ENCODE results near the gene LMAN2.
"Not testable (repeated sequence)": the region's sequence is repeated elsewhere in the genome, so short reads cannot be mapped to it uniquely, and the experiment has no call there.

Gene LMAN2

DNA sequence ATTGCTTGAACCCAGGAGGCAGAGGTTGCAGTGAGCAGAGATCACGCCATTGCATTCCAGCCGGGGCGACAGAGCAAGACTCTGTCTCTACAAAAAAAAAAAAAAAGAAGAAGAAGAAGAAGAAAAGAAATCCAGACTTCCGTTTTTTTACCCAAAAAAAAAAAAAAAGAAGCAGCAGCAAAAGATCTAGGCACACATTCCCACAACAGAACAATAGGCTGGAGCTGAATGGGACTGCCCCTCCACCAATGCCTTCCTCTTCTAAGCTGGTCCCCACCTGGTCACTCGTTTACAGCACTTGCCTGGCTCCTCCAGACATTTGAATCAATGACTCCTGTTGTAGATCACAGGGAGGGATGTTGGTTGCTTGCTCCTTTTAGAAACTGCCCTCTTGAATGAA, 1.6 kb upstream of the LMAN2 start:
- FAIRE-seq = no peak

GRCh38 chr5:177350776-177351391, 584 bp downstream of the LMAN2 start:
- DNase-seq (ENCODE audit: extremely low spot score, insufficient read length, low read depth) (no peak), FAIRE-seq (no peak)

More for the DNA sequence above, 1.6 kb upstream of the LMAN2 start:
- no peak for DNase-seq (ENCODE audit: extremely low spot score, insufficient read length, low read depth)

GRCh38 chr5:177349762-177350161, 1.7 kb downstream of the LMAN2 start:
- FAIRE-seq (no peak), DNase-seq (ENCODE audit: extremely low spot score, insufficient read length, low read depth) (no peak)

DNA sequence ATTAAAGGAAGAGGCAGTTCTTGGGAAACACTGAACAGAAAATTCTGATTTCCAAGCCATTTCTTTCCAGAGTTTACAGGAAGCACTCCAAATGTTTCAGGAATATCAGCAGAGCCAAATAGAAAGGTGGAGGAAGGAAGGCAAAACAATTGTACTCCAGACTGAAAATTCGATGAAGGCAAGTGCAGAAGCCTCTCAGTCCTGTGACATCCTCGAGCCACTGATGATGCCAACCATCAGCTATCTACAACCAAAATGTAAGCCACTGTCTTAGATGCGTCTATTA, 2.2 kb downstream of the LMAN2 start:
- DNase-seq (ENCODE audit: extremely low spot score, insufficient read length, low read depth) = no peak
- no peak for FAIRE-seq

GRCh38 chr5:177347699-177348098, 3.8 kb downstream of the LMAN2 start:
- DNase-seq (ENCODE audit: extremely low spot score, insufficient read length, low read depth) (no peak), FAIRE-seq (no peak)

GRCh38 chr5:177346820-177347219, 4.6 kb downstream of the LMAN2 start:
- DNase-seq (ENCODE audit: extremely low spot score, insufficient read length, low read depth) = no peak
- FAIRE-seq = no peak

GRCh38 chr5:177344891-177345290, 6.6 kb downstream of the LMAN2 start:
- FAIRE-seq = no peak

GRCh38 chr5:177343777-177344176, 7.7 kb downstream of the LMAN2 start:
- FAIRE-seq = no peak

More at GRCh38 chr5:177344891-177345290, 6.6 kb downstream of the LMAN2 start:
- DNase-seq (ENCODE audit: extremely low spot score, insufficient read length, low read depth) = no peak

GRCh38 chr5:177343000-177343399, 8.5 kb downstream of the LMAN2 start:
- DNase-seq (ENCODE audit: extremely low spot score, insufficient read length, low read depth); FAIRE-seq: not testable (repeated sequence)

More at GRCh38 chr5:177343777-177344176, 7.7 kb downstream of the LMAN2 start:
- DNase-seq (ENCODE audit: extremely low spot score, insufficient read length, low read depth) = no peak

DNA sequence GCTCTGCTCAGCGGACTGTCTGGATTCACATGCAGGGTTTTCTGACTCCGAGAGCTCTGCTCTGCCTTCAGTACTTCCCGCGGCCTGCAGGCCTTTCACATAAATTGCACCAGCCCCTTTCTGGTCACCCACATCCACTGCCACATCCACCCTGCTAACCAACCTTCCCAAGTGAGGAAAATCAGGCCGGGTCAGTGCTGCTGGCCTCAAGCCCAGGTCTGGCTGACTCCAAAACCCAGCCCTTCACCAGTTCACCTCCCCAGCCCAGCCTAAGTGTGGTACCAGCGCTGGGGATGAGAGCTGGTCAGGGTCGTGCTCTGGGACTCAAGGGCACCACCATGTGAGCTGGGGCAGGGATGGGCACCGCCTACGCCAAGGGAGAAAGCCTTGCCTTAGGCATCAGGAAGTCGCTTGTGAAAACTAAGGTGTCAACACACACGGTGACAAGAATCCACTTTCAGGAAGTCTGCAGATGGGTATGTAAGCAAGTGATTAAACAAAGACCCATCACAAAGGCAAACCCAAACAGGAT, 12.3 kb downstream of the LMAN2 start:
- DNase-seq (ENCODE audit: extremely low spot score, insufficient read length, low read depth) (no peak), FAIRE-seq (no peak)

GRCh38 chr5:177338251-177339106, 13.0 kb downstream of the LMAN2 start:
- DNase-seq (ENCODE audit: extremely low spot score, insufficient read length, low read depth) (no peak), FAIRE-seq (no peak)

GRCh38 chr5:177336603-177337494, 14.6 kb downstream of the LMAN2 start:
- FAIRE-seq (no peak), DNase-seq (ENCODE audit: extremely low spot score, insufficient read length, low read depth) (no peak)

- DNase-seq (ENCODE audit: extremely low spot score, insufficient read length, low read depth) = no peak
- FAIRE-seq = no peak
Observed at GRCh38 chr5:177336112-177336511, 15.4 kb downstream of the LMAN2 start.

DNA sequence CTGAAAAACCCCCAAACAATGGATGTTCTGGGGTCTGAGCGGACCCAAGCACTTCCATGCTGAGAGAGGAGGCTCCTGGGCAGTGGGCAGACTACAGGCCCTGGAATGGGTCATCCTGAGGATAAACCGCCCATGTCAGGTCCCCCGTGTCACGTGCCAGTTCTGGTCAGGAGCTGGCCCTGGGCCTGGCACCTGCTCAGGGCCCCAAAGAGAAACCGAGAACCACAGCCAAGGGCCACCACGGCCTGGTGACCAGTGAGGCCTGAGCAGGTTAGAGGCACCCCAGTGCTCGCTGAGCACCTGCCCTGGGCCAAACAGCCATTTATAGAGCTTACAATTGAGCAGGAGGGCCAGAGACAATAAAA, 15.8 kb downstream of the LMAN2 start:
- FAIRE-seq (no peak), DNase-seq (ENCODE audit: extremely low spot score, insufficient read length, low read depth) (no peak)

DNA sequence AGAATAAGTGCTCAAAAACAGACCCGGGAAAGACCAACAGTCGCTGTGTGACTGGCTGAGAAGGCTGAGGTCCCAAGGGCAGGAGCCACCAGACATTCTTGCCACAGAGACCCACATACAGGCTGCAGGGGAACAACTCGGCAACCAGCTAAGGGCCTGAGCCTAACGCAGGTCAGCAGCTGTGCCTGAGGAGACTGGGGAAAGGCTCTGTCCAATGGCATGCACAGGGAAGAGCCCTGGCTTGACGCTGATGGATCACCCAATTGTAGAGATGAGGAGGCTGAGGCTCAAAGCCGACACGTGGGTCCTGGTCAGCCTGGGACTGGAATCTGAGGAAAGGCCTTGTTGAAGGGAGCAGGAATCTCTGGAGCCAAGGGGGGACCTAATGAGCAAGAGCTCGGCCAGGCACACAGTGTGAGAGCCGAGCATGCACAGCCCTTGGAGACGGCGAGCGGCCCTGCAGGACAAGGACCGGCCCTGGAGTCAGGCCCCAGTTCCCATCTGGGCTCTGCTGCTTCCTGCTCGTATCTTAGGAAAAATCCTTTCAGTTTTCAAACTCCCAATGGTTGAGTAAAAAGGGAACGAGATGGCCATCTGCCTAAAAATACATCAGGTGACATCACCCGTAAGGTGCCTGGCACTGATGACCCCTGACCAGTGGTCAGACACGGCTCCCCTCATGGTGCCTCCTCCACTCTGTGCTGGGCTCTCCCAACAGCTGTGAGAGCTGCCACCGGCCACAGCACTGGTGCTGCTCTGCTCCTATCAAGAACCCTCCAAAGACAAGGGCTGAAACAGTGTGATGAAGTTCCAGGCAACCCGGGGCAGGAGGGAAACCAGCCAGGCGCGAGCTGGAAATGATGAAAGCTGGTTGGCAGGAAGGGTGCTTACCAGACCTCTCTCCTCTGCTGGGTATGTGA, 16.4 kb downstream of the LMAN2 start:
- FAIRE-seq = no peak

DNA sequence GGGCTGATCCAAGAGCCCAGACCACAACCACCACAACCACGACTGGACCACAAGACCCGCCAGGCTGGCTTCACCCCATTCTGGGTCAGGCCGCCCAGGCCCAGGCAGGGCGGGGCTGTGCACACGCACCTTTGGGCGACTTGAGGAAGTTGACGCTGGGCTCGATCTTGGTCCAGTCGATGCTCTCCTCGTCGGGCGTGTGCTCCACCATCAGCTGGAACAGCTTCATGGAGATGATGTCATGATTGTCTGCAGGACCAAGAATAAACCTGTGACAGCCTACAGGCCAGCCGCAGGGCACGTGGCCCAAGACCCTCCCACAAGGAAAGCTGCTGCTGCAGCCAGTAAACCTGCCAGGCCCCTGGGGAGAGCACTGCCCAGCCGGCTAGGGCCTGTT, 17.3 kb downstream of the LMAN2 start:
- FAIRE-seq = no peak
- DNase-seq (ENCODE audit: extremely low spot score, insufficient read length, low read depth) = no peak

More for the DNA sequence above, 16.4 kb downstream of the LMAN2 start:
- DNase-seq (ENCODE audit: extremely low spot score, insufficient read length, low read depth) = no peak

GRCh38 chr5:177333420-177334154, 17.9 kb downstream of the LMAN2 start:
- no peak for FAIRE-seq

GRCh38 chr5:177332896-177333260, 18.6 kb downstream of the LMAN2 start:
- DNase-seq (ENCODE audit: extremely low spot score, insufficient read length, low read depth) (no peak), FAIRE-seq (no peak)

More at GRCh38 chr5:177333420-177334154, 17.9 kb downstream of the LMAN2 start:
- no peak for DNase-seq (ENCODE audit: extremely low spot score, insufficient read length, low read depth)
